GM18909 (cell line): ENCODE results near the gene F10.
"Not testable (repeated sequence)": the region's sequence is repeated elsewhere in the genome, so short reads cannot be mapped to it uniquely, and the experiment has no call there.

Source experiments
- ATAC-seq: cut with Tn5 transposase; IDR thresholded peaks from one replicate; pipeline ENCODE4 v1.9.1; 2021; ENCODE audit warnings: mild to moderate bottlenecking; ENCODE audit not compliant: unreplicated experiment, poor library complexity

The F10 gene

GRCh38 chr13:113150550-113151365 lies 28.2 kb downstream of the F10 start:
- ATAC-seq = no peak

- ATAC-seq = no peak
Measured at GRCh38 chr13:113151745-113152690, 29.4 kb downstream of the F10 start.

GRCh38 chr13:113152691-113152983 lies 30.0 kb downstream of the F10 start:
- no peak for ATAC-seq

GRCh38 chr13:113152984-113153809 lies 30.6 kb downstream of the F10 start:
- ATAC-seq = peak; percentile 32

GRCh38 chr13:113153810-113154748 lies 31.5 kb downstream of the F10 start:
- peak; percentile 53 for ATAC-seq

GRCh38 chr13:113155201-113155600 lies 32.6 kb downstream of the F10 start:
- no peak for ATAC-seq

GRCh38 chr13:113155982-113156655 lies 33.5 kb downstream of the F10 start:
- ATAC-seq = no peak

- ATAC-seq = no peak
Measured at GRCh38 chr13:113157206-113157928, 34.8 kb downstream of the F10 start.

- ATAC-seq = no peak
Measured at GRCh38 chr13:113157929-113158747, 35.5 kb downstream of the F10 start, which contains the start of gene PROZ. TSS of gene PROZ (plus strand) at chr13:113158648. CDS start at chr13:113158661, 13 bp downstream.

GRCh38 chr13:113158946-113159345 lies 36.3 kb downstream of the F10 start:
- no peak for ATAC-seq

GRCh38 chr13:113159701-113160100 lies 37.1 kb downstream of the F10 start:
- ATAC-seq = no peak

- no peak for ATAC-seq
Measured at GRCh38 chr13:113160983-113161382, 38.4 kb downstream of the F10 start.

GRCh38 chr13:113161433-113161832 lies 38.8 kb downstream of the F10 start:
- ATAC-seq = no peak

- not testable (repeated sequence) for ATAC-seq
Measured at GRCh38 chr13:113161975-113162374, 39.4 kb downstream of the F10 start.

GRCh38 chr13:113162783-113163685 lies 40.4 kb downstream of the F10 start:
- ATAC-seq = no peak

- ATAC-seq = no peak
Measured at GRCh38 chr13:113164492-113164891, 41.9 kb downstream of the F10 start.
